GM18511 (cell line): Measurements from ENCODE around the gene LSM4.

Source experiments
- ATAC-seq: cut with Tn5 transposase; IDR thresholded peaks from one replicate; pipeline ENCODE4 v1.9.1; 2021; ENCODE audit warnings: mild to moderate bottlenecking, moderate library complexity; ENCODE audit not compliant: unreplicated experiment

The LSM4 gene

GRCh38 chr19:18279266-18279515 lies 43.7 kb downstream of the LSM4 start:
- no peak for ATAC-seq

- no peak for ATAC-seq
Observed at GRCh38 chr19:18278521-18279265, 44.2 kb downstream of the LSM4 start.

GRCh38 chr19:18274781-18275356 lies 48.0 kb downstream of the LSM4 start:
- ATAC-seq, result no peak

- no peak for ATAC-seq
Observed at GRCh38 chr19:18274219-18274780, 48.6 kb downstream of the LSM4 start, which contains the start of gene IQCN. TSS of gene IQCN (minus strand) at chr19:18274452. CDS start at chr19:18269478, 4,974 bp downstream.

- no peak for ATAC-seq
Observed at GRCh38 chr19:18273561-18274218, 49.2 kb downstream of the LSM4 start.

GRCh38 chr19:18271433-18271841 lies 51.4 kb downstream of the LSM4 start:
- no peak for ATAC-seq

- no peak for ATAC-seq
Observed at GRCh38 chr19:18270326-18270725, 52.5 kb downstream of the LSM4 start.

- no peak for ATAC-seq
Observed at GRCh38 chr19:18269070-18269723, 53.7 kb downstream of the LSM4 start.

GRCh38 chr19:18266771-18267686 lies 55.8 kb downstream of the LSM4 start:
- ATAC-seq, result no peak

GRCh38 chr19:18265582-18265981 lies 57.3 kb downstream of the LSM4 start:
- no peak for ATAC-seq

GRCh38 chr19:18264971-18265540 lies 57.8 kb downstream of the LSM4 start:
- no peak for ATAC-seq

- ATAC-seq, result no peak
Observed at GRCh38 chr19:18264137-18264854, 58.6 kb downstream of the LSM4 start.

- no peak for ATAC-seq
Observed at GRCh38 chr19:18263324-18264136, 59.3 kb downstream of the LSM4 start.

GRCh38 chr19:18262917-18263316 lies 60.0 kb downstream of the LSM4 start:
- no peak for ATAC-seq

GRCh38 chr19:18262144-18262543 lies 60.7 kb downstream of the LSM4 start:
- no peak for ATAC-seq

- ATAC-seq, result no peak
Observed at GRCh38 chr19:18261474-18261873, 61.4 kb downstream of the LSM4 start.

- ATAC-seq, result no peak
Observed at GRCh38 chr19:18259893-18260292, 63.0 kb downstream of the LSM4 start.
